ENCODE results near the gene EPB41L5. TPM values are rescaled to one million over a fixed set of nuclear protein-coding genes. Genes with fewer than 3 reads are reported as not detected.
"Not testable (repeated sequence)": the region's sequence is repeated elsewhere in the genome, so short reads cannot be mapped to it uniquely, and the experiment has no call there.

EPB41L5 gene
- total RNA-seq, 1 donor from 2014 or later, result 84.0 TPM

- Histone ChIP-seq H3K9ac (no peak overlapping the region), H3K36me3 (peaks cover 11% of the 10 kb centered on the region), H3K27me3 (no peaks in the 10 kb centered on the region), H3K4me2 (no peak overlapping the region), H3K79me2 (ENCODE audit: low read depth) (no peaks in the 10 kb centered on the region), H3F3A (ENCODE audit: low read depth) (no peaks in the 10 kb centered on the region), H3K4me1 (no peaks in the 10 kb centered on the region), H2AFZ (replicated peaks) (no peak overlapping the region), H3K9me3 (ENCODE audit: low read depth) (no peaks in the 10 kb centered on the region), H4K20me1 (ENCODE audit: low read depth) (no peaks in the 10 kb centered on the region), H3K27ac (no peak overlapping the region), H3K4me3 (no peak overlapping the region)
- H3K4me3 Mint-ChIP-seq, result no peak overlapping the region
- H3K27ac Mint-ChIP-seq, result no peak overlapping the region
- no peaks in the 10 kb centered on the region for H3K27me3 Mint-ChIP-seq (ENCODE audit: insufficient read depth, low read depth)
- H3K4me1 Mint-ChIP-seq, result no peaks in the 10 kb centered on the region
- TF ChIP-seq EZH2phosphoT487 (IDR thresholded peaks at IDR 0.05), result no peak
- no peak for TF ChIP-seq EZH2 (IDR thresholded peaks at IDR 0.05)
- no peak for TF ChIP-seq CTCF (IDR thresholded peaks at IDR 0.05)
- no peak for DNase-seq (ENCODE audit: low spot score)
- peaks cover 38% of the 10 kb centered on the region for H3K9me3 Mint-ChIP-seq
- peaks cover 63% of the 10 kb centered on the region for H3K36me3 Mint-ChIP-seq
Measured at GRCh38 chr2:120134263-120134662, 121.4 kb downstream of the EPB41L5 start.

- H3K4me1 ChIP-seq; H3K4me3 ChIP-seq; H2AFZ ChIP-seq (replicated peaks); H3K79me2 ChIP-seq (ENCODE audit: low read depth); H3K27ac ChIP-seq; H3K4me3 Mint-ChIP-seq; H3K27me3 Mint-ChIP-seq (ENCODE audit: insufficient read depth, low read depth); H4K20me1 ChIP-seq (ENCODE audit: low read depth); H3F3A ChIP-seq (ENCODE audit: low read depth); H3K4me2 ChIP-seq; DNase-seq (ENCODE audit: low spot score); H3K9ac ChIP-seq; H3K27me3 ChIP-seq; H3K9me3 ChIP-seq (ENCODE audit: low read depth); H3K4me1 Mint-ChIP-seq; H3K27ac Mint-ChIP-seq: not testable (repeated sequence)
- Mint-ChIP-seq H3K36me3 (peaks cover 63% of the 10 kb centered on the region), H3K9me3 (peaks cover 38% of the 10 kb centered on the region)
- peaks cover 11% of the 10 kb centered on the region for H3K36me3 ChIP-seq
Measured at GRCh38 chr2:120135013-120135412, 122.1 kb downstream of the EPB41L5 start.

GRCh38 chr2:120140866-120141265, 128.0 kb downstream of the EPB41L5 start:
- Histone ChIP-seq H3K4me2 (no peak overlapping the region), H3K4me3 (no peak overlapping the region), H3K9me3 (ENCODE audit: low read depth) (no peaks in the 10 kb centered on the region), H3K27ac (no peak overlapping the region), H3K9ac (no peak overlapping the region), H2AFZ (replicated peaks) (no peak overlapping the region), H3K36me3 (peaks cover 1% of the 10 kb centered on the region), H3K4me1 (no peaks in the 10 kb centered on the region), H3K79me2 (ENCODE audit: low read depth) (no peaks in the 10 kb centered on the region), H3K27me3 (no peaks in the 10 kb centered on the region), H4K20me1 (ENCODE audit: low read depth) (no peaks in the 10 kb centered on the region), H3F3A (ENCODE audit: low read depth) (no peaks in the 10 kb centered on the region)
- Mint-ChIP-seq H3K4me3 (no peak overlapping the region), H3K27ac (no peak overlapping the region), H3K36me3 (peaks cover 21% of the 10 kb centered on the region), H3K9me3 (peaks cover 14% of the 10 kb centered on the region), H3K4me1 (no peaks in the 10 kb centered on the region), H3K27me3 (ENCODE audit: insufficient read depth, low read depth) (no peaks in the 10 kb centered on the region)
- no peak for TF ChIP-seq EZH2 (IDR thresholded peaks at IDR 0.05)
- TF ChIP-seq CTCF (IDR thresholded peaks at IDR 0.05), result no peak
- no peak for TF ChIP-seq EZH2phosphoT487 (IDR thresholded peaks at IDR 0.05)
- DNase-seq (ENCODE audit: low spot score), result no peak

- H3K36me3 ChIP-seq, result no peaks in the 10 kb centered on the region
- no peaks in the 10 kb centered on the region for H3K27me3 ChIP-seq
- no peaks in the 10 kb centered on the region for H3K9me3 ChIP-seq (ENCODE audit: low read depth)
- H2AFZ ChIP-seq (replicated peaks), result no peak overlapping the region
- no peaks in the 10 kb centered on the region for H3F3A ChIP-seq (ENCODE audit: low read depth)
- DNase-seq (ENCODE audit: low spot score), result no peak
- H3K4me2 ChIP-seq, result no peak overlapping the region
- Mint-ChIP-seq H3K4me1 (no peaks in the 10 kb centered on the region), H3K36me3 (peaks cover 19% of the 10 kb centered on the region), H3K27me3 (ENCODE audit: insufficient read depth, low read depth) (no peaks in the 10 kb centered on the region), H3K4me3 (no peak overlapping the region), H3K9me3 (peaks cover 9% of the 10 kb centered on the region), H3K27ac (no peak overlapping the region)
- H3K4me3 ChIP-seq, result no peak overlapping the region
- no peaks in the 10 kb centered on the region for H3K79me2 ChIP-seq (ENCODE audit: low read depth)
- no peaks in the 10 kb centered on the region for H3K4me1 ChIP-seq
- no peaks in the 10 kb centered on the region for H4K20me1 ChIP-seq (ENCODE audit: low read depth)
- TF ChIP-seq CTCF (IDR thresholded peaks at IDR 0.05), result no peak
- TF ChIP-seq EZH2phosphoT487 (IDR thresholded peaks at IDR 0.05), result no peak
- TF ChIP-seq EZH2 (IDR thresholded peaks at IDR 0.05), result no peak
- no peak overlapping the region for H3K27ac ChIP-seq
- no peak overlapping the region for H3K9ac ChIP-seq
Measured at GRCh38 chr2:120141300-120142069, 128.6 kb downstream of the EPB41L5 start.
